WTC11 (cell line): Measurements from ENCODE around the gene TMEM187.

Experiments
- ETV6 ChIP-seq: sonication (generic); formaldehyde crosslinking; IDR thresholded peaks from 2 replicates; pipeline ENCODE4 v1.8.1; 2022; ENCODE audit warnings: mild to moderate bottlenecking, missing genetic modification reagents
- FOXP4 ChIP-seq: sonication (generic); formaldehyde crosslinking; IDR thresholded peaks from 2 replicates; pipeline ENCODE4 v1.8.0; 2022; ENCODE audit warnings: mild to moderate bottlenecking, missing genetic modification reagents
- MLX ChIP-seq: sonication (generic); formaldehyde crosslinking; IDR thresholded peaks from 2 replicates; pipeline ENCODE4 v1.8.1; 2023; ENCODE audit warnings: mild to moderate bottlenecking, missing genetic modification reagents, moderate library complexity
- NFYB ChIP-seq: sonication (generic); formaldehyde crosslinking; conservative IDR thresholded peaks from 2 replicates; pipeline ENCODE4 v1.8.0; 2022; ENCODE audit warnings: low read depth, missing genetic modification reagents
- OVOL2 ChIP-seq: fragments of 250-450 bp; sonication (Bioruptor Pico); IDR thresholded peaks from 2 replicates; pipeline ENCODE4 v1.9.0; 2021; ENCODE audit warnings: mild to moderate bottlenecking, borderline replicate concordance
- ZNF121 ChIP-seq: sonication (generic); formaldehyde crosslinking; IDR thresholded peaks from 2 replicates; pipeline ENCODE4 v1.8.0; 2023; ENCODE audit warnings: missing genetic modification reagents
- ZNF219 ChIP-seq: sonication (generic); formaldehyde crosslinking; IDR thresholded peaks from 2 replicates; pipeline ENCODE4 v1.8.0; 2023; ENCODE audit warnings: missing genetic modification reagents, mild to moderate bottlenecking, borderline replicate concordance
- TF ChIP-seq, protein P1 (sequence below): fragments of 200-600 bp; IDR thresholded peaks from 2 replicates; pipeline ENCODE4 v1.8.0; 2022; ENCODE audit warnings: antibody characterized with exemption
- TF ChIP-seq, protein P2 (sequence below): sonication (generic); formaldehyde crosslinking; IDR thresholded peaks from 2 replicates; pipeline ENCODE4 v1.8.0; 2022; ENCODE audit warnings: missing genetic modification reagents

DNA sequence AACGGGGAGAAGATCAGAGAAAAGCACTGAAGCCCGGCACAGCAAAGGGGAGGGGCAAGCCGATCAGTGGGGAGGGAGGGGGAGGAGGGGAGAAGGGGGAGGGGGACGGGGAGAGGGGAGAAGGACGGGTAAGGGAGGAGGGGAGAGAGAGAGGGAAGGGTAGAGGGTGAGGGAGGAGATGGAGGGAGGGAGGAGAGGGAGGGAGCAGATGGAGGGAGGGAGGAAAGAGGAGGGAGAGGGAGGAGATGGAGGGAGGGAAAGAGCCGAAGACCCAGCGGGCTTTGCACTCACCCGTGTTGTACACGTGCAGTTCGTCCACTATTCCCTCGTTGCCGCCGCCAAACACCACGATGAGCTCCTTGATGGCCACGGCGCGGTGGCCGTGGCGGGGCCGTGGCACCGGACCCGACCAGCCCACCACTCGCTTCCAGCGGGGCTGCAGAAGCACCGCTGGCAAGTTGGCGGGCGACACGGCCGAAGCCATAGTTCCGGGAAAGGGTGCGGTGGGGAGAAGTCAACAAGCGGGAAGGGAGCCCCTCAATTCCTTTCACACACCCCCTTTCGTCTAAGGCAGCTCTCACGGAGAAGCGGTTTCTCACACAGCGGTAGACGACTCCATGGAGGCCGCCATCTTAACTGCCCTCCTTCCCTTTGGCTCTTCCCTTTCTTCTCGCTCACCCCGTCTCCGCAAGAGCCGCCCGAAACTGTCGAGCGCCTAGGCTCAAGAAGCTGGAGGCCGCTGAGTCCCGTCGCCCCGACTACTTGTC lies 2.0 kb upstream of the TMEM187 start:
- TF ChIP-seq, protein P1, sequence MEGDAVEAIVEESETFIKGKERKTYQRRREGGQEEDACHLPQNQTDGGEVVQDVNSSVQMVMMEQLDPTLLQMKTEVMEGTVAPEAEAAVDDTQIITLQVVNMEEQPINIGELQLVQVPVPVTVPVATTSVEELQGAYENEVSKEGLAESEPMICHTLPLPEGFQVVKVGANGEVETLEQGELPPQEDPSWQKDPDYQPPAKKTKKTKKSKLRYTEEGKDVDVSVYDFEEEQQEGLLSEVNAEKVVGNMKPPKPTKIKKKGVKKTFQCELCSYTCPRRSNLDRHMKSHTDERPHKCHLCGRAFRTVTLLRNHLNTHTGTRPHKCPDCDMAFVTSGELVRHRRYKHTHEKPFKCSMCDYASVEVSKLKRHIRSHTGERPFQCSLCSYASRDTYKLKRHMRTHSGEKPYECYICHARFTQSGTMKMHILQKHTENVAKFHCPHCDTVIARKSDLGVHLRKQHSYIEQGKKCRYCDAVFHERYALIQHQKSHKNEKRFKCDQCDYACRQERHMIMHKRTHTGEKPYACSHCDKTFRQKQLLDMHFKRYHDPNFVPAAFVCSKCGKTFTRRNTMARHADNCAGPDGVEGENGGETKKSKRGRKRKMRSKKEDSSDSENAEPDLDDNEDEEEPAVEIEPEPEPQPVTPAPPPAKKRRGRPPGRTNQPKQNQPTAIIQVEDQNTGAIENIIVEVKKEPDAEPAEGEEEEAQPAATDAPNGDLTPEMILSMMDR, result no peak
- TF ChIP-seq MLX (CRISPR knock-in tag) (no peak), NFYB (CRISPR knock-in tag) (no peak), ZNF219 (CRISPR knock-in tag) (no peak), ZNF121 (CRISPR knock-in tag) (no peak), OVOL2 (CRISPR knock-in tag) (no peak), FOXP4 (CRISPR knock-in tag) (no peak), ETV6 (CRISPR knock-in tag) (no peak)
- TF ChIP-seq, protein P2, sequence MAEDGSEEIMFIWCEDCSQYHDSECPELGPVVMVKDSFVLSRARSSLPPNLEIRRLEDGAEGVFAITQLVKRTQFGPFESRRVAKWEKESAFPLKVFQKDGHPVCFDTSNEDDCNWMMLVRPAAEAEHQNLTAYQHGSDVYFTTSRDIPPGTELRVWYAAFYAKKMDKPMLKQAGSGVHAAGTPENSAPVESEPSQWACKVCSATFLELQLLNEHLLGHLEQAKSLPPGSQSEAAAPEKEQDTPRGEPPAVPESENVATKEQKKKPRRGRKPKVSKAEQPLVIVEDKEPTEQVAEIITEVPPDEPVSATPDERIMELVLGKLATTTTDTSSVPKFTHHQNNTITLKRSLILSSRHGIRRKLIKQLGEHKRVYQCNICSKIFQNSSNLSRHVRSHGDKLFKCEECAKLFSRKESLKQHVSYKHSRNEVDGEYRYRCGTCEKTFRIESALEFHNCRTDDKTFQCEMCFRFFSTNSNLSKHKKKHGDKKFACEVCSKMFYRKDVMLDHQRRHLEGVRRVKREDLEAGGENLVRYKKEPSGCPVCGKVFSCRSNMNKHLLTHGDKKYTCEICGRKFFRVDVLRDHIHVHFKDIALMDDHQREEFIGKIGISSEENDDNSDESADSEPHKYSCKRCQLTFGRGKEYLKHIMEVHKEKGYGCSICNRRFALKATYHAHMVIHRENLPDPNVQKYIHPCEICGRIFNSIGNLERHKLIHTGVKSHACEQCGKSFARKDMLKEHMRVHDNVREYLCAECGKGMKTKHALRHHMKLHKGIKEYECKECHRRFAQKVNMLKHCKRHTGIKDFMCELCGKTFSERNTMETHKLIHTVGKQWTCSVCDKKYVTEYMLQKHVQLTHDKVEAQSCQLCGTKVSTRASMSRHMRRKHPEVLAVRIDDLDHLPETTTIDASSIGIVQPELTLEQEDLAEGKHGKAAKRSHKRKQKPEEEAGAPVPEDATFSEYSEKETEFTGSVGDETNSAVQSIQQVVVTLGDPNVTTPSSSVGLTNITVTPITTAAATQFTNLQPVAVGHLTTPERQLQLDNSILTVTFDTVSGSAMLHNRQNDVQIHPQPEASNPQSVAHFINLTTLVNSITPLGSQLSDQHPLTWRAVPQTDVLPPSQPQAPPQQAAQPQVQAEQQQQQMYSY (CRISPR knock-in tag), result no peak
